Posterior vena cava (tissue), 2 donors: Measurements from ENCODE around the gene TSPY1. TPM values are rescaled to one million over a fixed set of nuclear protein-coding genes. Genes with fewer than 3 reads are reported as not detected.
"Not testable (repeated sequence)": the region's sequence is repeated elsewhere in the genome, so short reads cannot be mapped to it uniquely, and the experiment has no call there.

Source experiments
- DNase-seq: peaks from one replicate; pipeline ENCODE4 v3.0.0-alpha.2; 2020; ENCODE audit warnings: low spot score
- intact Hi-C, 2 donors: fragments of 100-400 bp; cut with DNase I; formaldehyde crosslinking; loops; one replicate each; pipeline versions ENCODE4 v1.14.1 to v1.14.2; 2022 to 2023
- long read RNA-seq, 2 donors: library from polyadenylated mRNA; unstranded; transcript quantifications; one replicate each; pipeline ENCODE4 v2.0.0, GENCODE V29; 2020 to 2021
- total RNA-seq, 2 donors: library from RNA; stranded (reverse); fragmentation: NEBNext Ultra II Directional; extraction: Animal tissue kit (Norgen Biotek cat#: 25700); gene quantifications; one replicate each; pipeline ENCODE4 v1.2.1, GENCODE V29; 2021
- donor health status: DM: yes; HTN: yes; CAD: no.
- donor health status: DM: yes; HTN: yes; CAD: no.

The TSPY1 gene, protein sequence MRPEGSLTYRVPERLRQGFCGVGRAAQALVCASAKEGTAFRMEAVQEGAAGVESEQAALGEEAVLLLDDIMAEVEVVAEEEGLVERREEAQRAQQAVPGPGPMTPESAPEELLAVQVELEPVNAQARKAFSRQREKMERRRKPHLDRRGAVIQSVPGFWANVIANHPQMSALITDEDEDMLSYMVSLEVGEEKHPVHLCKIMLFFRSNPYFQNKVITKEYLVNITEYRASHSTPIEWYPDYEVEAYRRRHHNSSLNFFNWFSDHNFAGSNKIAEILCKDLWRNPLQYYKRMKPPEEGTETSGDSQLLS
- not detected for total RNA-seq
- long read RNA-seq, donor 1, result 0 reads
- long read RNA-seq, donor 2, result 0 reads

DNA sequence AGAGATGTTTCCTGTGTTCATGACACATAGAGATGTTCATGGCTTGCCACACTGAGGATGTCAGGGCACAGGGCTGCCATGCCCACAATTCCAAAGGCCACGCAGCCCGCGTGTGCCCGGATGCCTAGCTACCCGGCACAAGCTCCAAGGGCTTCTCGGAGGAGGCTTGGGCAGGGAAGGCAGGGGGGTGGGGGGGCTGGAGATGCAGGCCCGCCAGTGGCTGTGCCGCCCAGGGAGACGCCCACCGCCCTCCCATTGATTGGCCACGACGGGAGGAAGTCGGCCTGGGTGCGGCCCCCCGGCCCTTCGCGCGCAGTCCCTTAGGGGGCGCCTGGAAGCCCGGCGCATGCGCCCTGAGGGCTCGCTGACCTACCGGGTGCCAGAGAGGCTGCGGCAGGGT is at the start of gene TSPY1:
TSS of gene TSPY1 (plus strand) at position 301 of the 400 bp plus-strand sequence. CDS start at position 347, 46 bp downstream.
- intact Hi-C loops, DNase-seq: not testable (repeated sequence)

DNA sequence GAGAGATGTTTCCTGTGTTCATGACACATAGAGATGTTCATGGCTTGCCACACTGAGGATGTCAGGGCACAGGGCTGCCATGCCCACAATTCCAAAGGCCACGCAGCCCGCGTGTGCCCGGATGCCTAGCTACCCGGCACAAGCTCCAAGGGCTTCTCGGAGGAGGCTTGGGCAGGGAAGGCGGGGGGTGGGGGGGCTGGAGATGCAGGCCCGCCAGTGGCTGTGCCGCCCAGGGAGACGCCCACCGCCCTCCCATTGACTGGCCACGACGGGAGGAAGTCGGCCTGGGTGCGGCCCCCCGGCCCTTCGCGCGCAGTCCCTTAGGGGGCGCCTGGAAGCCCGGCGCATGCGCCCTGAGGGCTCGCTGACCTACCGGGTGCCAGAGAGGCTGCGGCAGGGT is 20.2 kb downstream of the TSPY1 start, which contains the start of gene TSPY9:
TSS of gene TSPY9 (plus strand) at position 301 of the 400 bp plus-strand sequence. CDS start at position 347, 46 bp downstream.
- intact Hi-C loops, DNase-seq: not testable (repeated sequence)

DNA sequence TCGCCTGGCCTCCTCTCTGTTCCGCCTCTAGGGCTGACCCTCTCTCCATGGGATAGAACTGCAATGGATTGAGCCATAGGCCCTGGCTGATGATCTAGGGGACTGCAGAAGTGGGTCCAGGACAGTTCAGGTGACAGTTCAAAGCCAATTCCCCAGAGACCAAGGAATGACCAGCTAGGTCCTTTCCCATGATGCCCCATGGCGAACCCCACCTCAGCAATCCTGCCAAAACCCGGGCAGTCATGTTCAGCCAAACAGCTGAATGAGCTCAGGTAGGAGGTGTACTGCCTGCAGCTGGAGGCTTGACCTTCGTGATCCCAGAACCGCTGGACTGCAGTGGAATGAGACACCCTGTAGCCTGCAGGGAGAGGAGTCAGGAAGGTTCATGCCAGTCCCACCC is 37.6 kb downstream of the TSPY1 start:
- DNase-seq, intact Hi-C loops: not testable (repeated sequence)

DNA sequence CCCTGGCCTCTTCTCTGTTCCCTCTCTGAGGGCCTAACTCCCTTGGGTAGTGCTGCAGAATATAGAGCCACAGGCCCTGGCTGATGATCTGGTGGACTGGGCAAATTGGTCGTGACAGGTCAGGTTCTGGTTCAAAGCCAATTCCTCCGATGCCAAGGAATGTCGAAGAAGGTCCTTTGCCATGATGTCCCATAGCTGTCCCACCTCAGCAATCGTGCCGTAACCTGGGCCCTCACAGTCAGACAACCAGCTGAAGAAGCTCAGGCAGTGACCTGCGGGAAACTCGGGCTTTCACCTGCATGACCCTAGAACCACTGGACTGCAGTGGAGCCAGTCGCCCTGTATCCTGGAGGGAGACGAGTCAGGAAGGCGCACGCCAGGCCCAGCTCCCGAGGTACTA is 49.5 kb downstream of the TSPY1 start:
- intact Hi-C loops, DNase-seq: not testable (repeated sequence)

Other genes starting within 250 kb of the TSPY1 start
- gene TSPY4, start 129.5 kb upstream of the TSPY1 start, total RNA-seq, result not detected
- gene TSPY8, start 109.2 kb upstream of the TSPY1 start, total RNA-seq, result not detected
- not detected for gene TSPY3, start 68.5 kb upstream of the TSPY1 start, total RNA-seq
- gene TSPY9, start 20.3 kb downstream of the TSPY1 start, total RNA-seq, result not detected
- gene TSPY10, start 60.9 kb downstream of the TSPY1 start, total RNA-seq, result not detected